Activated naive CD4-positive, alpha-beta T cell (primary cell): Measurements from ENCODE around the gene ZNF333.
"Not testable (repeated sequence)": the region's sequence is repeated elsewhere in the genome, so short reads cannot be mapped to it uniquely, and the experiment has no call there.

Experiments used
- DNase-seq, 4 experiments: peaks; one replicate each; lab custom pipeline; 2025; lab: John Stamatoyannopoulos, UW

The ZNF333 gene

DNA sequence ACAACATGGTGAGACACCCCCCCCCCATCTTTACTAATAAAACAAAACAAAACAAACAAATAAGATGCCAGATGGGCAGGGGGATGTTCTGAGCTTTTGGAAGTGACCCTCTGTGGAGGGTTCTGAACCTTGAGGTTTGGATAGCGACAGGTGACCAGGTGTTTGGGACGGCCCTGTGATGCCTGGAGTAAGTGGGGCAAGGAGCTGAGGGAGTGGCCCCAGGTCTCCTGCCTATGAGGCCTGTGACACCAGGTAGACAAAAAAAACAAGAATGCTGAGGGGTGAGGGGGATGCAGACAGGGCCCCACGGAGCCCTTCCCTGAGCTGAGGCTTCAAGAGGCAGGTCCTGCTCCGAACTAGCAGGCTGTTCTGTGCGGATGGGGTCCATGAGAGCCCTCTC, 79.4 kb downstream of the ZNF333 start:
- no peak for DNase-seq

DNA sequence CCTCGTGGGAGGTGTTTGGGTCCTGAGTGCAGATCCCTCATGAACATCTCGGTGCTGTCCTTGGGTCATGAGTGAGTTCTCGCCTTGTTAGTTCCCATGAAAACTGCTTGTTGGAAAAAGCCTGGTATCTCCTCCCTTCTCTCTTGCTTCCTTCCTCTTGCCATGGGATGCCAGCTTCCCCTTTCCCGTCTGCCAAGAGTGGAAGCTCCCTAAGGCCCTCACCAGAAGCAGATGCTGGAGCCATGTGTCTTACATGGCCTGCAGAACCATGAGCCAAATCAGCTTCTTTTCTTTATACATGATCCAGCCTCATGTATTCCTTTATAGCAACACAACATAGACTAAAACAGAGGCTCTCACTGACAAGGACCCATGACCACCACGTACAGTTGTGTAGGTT, 80.3 kb downstream of the ZNF333 start:
- DNase-seq: no peak

DNA sequence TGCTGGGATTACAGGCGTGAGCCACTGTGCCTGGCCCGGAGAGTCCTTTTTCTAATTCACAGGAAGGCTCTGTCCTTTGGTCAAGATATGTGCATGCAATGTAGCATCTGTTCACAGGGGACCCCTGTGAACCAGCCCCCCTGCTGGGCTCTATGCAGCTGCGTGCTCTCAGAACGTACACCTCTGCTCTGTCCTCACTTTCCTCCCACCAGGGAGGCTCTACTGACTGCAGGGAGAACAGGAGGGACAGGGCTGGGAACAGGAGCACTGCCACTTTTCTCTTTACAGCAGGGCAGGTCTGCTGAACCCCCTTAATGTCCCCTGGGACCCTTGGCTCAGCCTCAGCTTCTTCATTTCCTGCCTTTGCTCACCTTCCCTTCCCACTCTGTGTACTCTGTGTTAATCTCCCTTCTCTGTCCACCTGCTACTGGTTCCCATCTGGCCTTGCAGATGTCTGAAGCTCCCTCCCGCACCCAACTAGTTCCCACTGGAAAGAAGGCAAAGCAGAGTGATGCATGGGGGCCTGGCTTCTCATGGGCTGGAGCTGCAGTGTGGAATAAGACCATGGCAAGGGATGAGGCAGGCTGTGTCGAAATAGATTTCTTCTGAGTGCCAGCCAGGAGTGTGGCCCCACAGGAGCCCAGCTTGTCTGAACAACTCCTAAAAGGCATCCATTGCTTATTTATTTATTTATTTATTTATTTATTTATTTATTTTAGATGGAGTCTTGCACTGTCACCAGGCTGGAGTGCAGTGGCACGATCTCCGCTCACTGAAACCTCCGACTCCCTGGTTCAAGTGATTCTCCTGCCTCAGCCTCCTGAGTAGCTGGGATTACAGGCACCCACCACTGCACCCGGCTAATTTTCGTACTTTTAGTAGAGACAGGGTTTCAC, 81.3 kb downstream of the ZNF333 start:
- DNase-seq: no peak

DNA sequence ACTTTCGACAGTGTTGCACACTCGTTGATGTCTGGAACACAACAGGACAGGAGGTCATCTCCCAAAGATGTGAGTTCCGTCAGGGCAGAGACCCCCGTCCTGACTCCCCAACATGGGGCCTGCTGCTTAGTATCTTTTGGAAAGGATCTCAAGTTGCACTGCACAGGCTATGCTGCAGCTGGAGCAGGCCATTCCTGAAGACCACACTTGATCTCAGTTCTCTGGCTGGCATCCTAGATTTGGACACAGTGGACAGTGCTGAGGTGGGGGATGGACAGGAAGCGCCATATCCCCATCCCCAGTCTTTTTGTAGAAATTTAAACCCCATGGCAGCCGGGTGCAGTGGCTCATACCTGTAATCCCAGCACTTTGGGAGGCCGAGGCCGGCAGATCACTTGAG, 82.6 kb downstream of the ZNF333 start:
- no peak for DNase-seq

DNA sequence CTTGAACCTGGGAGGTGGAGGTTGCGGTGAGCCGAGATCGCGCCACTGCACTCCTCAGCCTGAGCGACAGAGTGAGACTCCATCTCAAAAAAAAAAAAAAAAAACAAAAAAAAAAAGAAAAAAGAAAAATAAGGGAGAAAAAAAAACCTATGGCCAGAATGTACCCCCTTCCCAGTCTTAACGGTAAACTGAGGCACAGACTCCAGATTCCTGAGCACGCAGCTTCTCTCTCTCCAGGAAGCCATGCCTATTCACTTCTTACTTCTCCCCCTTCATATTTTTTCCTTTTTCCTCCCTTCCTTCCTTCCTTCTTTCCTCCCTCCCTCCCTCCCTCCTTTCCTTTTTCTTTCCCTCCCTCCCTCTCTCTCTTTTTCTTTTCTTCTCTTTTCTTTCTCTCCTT, 83.1 kb downstream of the ZNF333 start:
- DNase-seq: no peak

DNA sequence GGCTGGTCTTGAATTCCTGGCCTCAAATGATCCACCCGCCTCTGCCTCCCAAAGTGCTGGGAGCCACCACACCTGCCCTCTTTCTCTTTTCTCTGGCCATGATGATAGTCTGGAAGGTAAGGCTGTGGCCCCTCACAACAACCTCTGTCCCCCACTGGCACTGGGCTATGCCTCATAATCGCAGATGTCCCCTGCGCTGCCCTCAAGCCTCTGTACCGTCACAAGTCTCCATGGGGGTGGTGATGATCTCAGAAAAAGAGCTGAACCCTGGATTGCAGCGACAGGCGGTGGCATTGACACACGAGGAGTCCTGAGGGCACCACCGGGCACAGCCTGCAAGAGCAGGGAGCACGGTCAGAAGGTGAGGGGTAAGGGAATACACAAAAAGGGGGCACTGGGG, 83.9 kb downstream of the ZNF333 start:
- DNase-seq: not testable (repeated sequence)

DNA sequence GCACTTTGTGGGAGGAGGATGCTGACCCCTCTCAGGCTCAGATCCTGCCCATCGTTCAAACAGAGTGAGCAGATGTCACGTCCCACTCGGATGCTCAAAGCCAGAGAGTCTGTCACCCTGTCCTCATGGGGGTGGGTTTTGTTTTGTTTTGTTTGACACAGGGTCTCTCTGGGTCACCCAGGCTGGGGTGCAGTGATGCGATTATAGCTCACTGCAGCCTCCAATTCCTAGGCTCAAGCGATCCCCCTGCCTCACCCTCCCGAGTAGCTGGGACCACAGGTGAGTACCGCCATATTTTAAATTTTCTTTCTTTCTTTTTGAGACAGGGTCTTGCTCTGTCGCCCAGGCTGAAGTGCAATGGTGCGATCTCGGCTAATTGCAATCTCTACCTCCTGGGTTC, 84.5 kb downstream of the ZNF333 start:
- no peak for DNase-seq

DNA sequence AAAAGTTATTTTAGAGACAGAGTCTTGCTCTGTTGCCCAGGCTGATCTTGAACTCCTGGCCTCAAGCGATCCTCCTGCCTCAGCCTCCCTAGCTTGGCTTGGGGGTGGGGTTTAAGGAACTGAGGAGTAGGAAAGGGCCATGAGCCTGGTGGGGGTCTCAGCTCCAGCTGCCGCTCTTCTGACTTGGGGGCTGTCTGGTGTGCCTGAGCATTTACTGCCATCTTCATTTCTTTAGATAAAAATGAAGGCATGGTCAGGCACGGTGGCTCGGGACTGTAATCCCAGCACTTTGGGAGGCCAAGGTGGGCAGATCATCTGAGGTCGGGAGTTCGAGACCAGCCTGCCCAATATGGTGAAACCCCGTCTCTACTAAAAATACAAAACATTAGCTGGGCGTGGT, 85.5 kb downstream of the ZNF333 start:
- DNase-seq: not testable (repeated sequence)

DNA sequence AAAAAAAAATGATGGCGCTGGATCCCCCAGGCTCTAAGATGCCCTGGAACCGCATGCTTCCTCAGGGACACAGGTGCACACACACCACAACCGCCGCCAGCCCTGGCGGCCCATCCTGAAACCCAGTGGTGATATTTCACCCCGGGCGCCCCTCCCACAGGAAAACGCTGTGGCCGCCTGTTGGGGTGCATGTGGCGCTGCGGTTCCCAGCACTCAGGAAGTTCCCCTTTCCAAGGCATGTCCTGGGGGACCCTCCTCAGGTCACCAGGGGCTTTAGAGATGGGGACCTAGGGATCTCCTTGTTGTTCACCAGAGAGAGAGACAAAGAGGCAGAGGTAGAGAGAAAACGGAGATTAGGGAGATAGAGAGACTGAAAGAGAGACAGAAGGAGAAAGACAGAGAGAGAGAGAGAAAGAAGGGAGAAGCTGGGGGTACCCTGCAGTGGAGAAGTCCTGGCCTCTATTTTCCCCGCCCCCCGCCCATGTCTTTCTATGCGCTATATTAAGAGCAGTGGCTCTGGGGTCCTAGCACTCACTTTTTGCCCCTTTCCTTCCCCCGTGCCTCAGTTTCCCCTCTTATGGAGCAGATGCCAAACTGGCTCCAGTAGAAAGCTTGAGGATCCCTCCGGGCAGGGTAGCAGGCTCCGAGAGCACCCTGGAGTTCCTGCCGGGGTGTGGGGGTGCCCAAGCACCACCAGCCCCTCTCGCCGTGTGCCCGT, 86.2 kb downstream of the ZNF333 start:
- DNase-seq: no peak

DNA sequence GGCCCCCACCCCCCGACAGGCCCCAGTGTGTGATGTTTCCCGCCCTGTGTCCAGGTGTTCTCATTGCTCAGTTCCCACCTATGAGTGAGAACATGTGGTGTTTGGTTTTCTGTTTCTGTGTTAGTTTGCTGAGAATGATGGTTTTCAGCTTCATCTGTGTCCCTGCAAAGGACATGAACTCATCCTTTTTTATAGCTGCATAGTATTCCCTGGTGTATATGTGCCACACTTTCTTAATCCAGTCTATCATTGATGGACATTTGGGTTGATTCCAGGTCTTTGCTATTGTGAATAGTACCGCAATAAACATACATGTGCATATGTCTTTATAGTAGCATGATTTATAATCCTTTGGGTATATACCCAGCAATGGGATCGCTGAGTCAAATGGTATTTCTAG, 87.8 kb downstream of the ZNF333 start:
- not testable (repeated sequence) for DNase-seq

DNA sequence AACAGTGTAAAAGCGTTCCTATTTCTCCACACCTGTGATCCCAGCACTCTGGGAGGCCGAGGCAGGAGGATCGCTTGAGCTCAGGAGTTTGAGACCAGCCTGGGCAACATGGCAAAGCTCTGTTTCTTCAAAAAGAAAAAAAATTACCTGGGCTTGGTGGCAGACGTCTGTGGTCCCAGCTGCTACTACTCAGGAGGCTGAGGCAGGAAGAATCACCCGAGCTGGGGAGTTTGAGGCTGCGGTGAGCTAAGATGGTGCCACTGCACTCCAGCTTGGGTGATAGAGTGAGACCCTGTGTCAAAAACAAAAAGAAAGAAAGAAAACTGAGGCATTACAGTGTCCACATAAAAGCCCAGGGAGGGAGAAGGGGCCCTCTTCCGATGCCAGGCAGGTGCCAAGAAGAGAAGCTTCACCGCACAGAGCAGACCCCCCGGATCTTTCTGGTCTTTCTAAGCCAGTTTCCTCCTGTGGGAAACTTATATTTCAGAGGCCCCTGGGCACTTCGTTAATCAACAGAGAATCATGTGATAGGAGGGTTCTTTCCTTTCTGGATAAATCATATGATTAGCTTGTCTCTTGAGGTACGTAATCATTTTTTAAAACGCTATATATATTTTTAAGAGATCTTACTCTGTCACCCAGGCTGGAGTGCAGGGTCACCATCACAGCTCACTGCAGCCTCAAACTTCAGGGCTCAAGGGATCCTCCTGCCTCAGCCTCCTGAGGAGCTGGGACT, 88.4 kb downstream of the ZNF333 start, which contains the start of gene ADGRE2:
ADGRE2 (minus strand) TSS at position 451 of the 736 bp plus-strand sequence. CDS start 1,804 bp downstream, outside the sequence.
- not testable (repeated sequence) for DNase-seq

DNA sequence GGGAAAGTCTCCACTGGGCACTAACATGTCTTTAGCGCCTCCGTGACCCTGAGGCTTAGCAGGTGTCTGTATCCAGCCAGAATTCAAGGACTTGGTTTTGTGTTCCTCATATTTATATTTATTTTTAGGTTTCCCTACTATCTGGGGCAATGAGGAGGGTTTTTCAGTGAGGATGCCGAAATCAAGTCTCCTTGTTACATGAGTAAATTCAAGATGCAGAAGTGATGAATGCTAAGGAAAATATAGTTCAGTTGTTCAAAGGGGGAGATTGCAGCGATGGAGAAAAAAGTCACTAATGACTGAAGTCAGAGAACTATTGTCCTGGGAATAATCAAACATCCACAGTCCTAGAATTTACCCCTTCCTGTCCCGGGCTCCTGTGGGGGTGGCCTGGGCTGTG, 89.3 kb downstream of the ZNF333 start:
- DNase-seq: no peak

DNA sequence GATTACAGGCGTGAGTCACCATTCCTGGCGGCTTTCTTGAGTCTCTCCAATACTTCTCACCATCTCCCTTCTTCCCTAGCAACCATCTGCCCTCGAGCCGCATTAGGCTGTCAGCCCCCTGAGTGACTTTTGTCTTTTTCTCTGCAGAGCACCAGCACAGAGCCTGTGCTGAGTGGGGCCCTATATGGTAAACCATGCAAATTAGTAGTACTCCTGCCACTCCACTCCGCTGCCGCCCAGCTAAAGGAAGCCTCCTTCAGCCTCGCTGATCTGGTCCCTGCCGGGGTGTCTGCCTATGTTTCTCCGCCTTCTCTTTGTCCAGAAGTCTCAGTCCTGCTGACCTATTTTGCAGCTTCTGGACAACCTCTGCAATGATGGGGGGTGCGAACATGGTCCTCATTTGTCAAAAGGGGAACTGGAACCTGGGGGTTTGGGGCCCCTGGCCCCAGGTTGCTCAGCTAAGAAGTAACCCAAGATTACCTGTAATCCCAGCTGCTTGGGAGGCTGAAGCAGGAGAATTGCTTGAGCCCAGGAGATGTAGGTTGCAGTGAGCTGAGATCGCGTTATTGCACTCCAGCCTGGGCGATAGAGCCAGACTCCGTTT, 90.9 kb downstream of the ZNF333 start:
- not testable (repeated sequence) for DNase-seq

DNA sequence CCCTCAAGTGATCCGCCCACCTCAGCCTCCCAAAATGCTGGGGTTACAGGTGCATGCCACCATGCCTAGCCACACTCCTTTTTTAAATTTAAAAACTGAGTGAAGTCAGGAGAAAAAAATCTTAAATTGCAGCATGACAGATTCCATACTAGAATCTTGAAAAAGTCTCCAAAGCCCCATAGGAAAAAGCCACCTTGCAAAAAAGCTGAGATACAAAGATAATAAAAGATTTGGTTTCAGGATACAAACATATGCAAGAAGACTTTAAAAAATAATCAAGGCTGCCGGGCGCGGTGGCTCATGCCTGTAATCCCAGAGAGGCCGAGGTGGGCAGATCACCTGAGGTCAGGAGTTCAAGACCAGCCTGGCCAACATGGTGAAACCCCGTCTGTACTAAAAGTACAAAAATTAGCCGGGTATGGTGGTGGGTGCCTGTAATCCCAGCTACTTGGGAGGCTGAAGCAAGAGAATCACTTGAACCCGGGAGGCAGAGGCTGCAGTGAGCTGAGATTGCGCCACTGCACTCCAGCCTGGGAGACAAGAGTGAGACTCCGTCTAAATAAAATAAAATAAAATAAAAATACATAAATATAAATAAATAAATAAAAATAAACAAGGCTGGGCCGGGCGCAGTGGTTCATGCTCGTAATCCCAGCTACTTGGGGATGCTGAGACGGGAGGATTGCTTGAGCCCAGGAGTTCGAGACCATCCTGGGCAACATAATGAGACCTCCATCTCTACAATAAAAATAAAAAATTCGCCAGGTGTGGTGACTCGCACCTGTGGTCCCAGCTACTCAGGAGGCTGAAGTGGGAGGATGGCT, 92.1 kb downstream of the ZNF333 start:
- not testable (repeated sequence) for DNase-seq

DNA sequence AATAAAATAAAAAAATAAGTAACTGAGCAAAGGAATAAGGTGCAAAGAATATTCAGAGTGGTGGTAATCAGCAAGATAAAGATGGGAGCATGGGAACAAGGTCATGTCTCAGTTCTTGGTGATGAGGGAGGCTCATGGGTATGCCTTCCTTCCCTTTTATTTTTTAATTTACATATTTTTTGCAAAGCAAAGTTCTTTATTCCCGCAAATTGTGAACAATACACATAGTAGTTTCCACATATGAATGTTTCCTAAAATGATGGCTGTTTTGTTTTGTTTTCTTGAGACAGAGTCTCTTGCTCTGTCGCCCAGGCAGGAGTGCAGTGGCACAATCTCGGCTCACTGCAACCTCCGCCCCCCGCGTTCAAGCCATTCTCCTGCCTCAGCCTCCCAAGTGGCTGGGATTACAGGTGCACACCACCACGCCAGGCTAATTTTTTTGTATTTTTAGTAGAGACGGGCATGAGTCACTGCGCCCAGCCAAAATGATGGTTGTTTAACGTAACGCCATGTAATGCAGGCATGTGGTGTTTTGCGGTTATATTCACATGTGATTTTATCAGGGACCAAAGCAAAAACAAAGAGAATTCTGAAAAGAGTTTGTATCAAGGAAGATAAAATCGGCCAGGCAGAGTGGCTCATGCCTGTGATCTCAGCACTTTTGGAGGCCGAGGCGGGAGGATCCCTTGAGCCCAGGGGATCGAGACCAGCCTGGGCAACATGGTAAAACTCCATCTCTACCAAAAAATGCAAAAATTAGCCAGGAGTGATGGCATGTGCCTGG, 93.0 kb downstream of the ZNF333 start:
- no peak for DNase-seq
